ENCODE data around the gene AMFR.

AMFR gene

GRCh38 chr16:56327929-56328258 is 97.5 kb downstream of the AMFR start:
- H3K4me3 ChIP-seq (ENCODE audit: low read depth, low read length), result no peak overlapping the region
- in situ Hi-C loops (cut with HindIII; ENCODE audit: low sequenced_read_pairs), result no loop called here
- DNase-seq (ENCODE audit: low read depth, low spot score), result no peak
- TF ChIP-seq CTCF (IDR thresholded peaks at IDR 0.05; ENCODE audit: low read depth, low read length), result no peak

GRCh38 chr16:56327071-56327928 is 98.0 kb downstream of the AMFR start:
- H3K4me3 ChIP-seq (ENCODE audit: low read depth, low read length), result no peak overlapping the region
- DNase-seq (ENCODE audit: low read depth, low spot score), result no peak
- no peak for TF ChIP-seq CTCF (IDR thresholded peaks at IDR 0.05; ENCODE audit: low read depth, low read length)
- in situ Hi-C loops (cut with HindIII; ENCODE audit: low sequenced_read_pairs), result no loop called here

GRCh38 chr16:56325956-56326355 is 99.4 kb downstream of the AMFR start:
- H3K4me3 ChIP-seq (ENCODE audit: low read depth, low read length), result no peak overlapping the region
- in situ Hi-C loops (cut with HindIII; ENCODE audit: low sequenced_read_pairs), result no loop called here
- no peak for TF ChIP-seq CTCF (IDR thresholded peaks at IDR 0.05; ENCODE audit: low read depth, low read length)
- no peak for DNase-seq (ENCODE audit: low read depth, low spot score)

- H3K4me3 ChIP-seq (ENCODE audit: low read depth, low read length), result no peak overlapping the region
- DNase-seq (ENCODE audit: low read depth, low spot score), result no peak
- in situ Hi-C loops (cut with HindIII; ENCODE audit: low sequenced_read_pairs), result no loop called here
- TF ChIP-seq CTCF (IDR thresholded peaks at IDR 0.05; ENCODE audit: low read depth, low read length), result no peak
Measured at GRCh38 chr16:56324406-56324805, 100.9 kb downstream of the AMFR start.

GRCh38 chr16:56321571-56321970 is 103.8 kb downstream of the AMFR start:
- in situ Hi-C loops (cut with HindIII; ENCODE audit: low sequenced_read_pairs), result no loop called here
- H3K4me3 ChIP-seq (ENCODE audit: low read depth, low read length), result no peak overlapping the region
- DNase-seq (ENCODE audit: low read depth, low spot score), result no peak
- no peak for TF ChIP-seq CTCF (IDR thresholded peaks at IDR 0.05; ENCODE audit: low read depth, low read length)

GRCh38 chr16:56320811-56321558 is 104.4 kb downstream of the AMFR start:
- no peak overlapping the region for H3K4me3 ChIP-seq (ENCODE audit: low read depth, low read length)
- TF ChIP-seq CTCF (IDR thresholded peaks at IDR 0.05; ENCODE audit: low read depth, low read length), result no peak
- DNase-seq (ENCODE audit: low read depth, low spot score), result no peak
- in situ Hi-C loops (cut with HindIII; ENCODE audit: low sequenced_read_pairs), result no loop called here
